Dermis microvascular lymphatic vessel endothelial cell (primary cell): ENCODE measurements around the gene CSRP1. TPM values are rescaled to one million over a fixed set of nuclear protein-coding genes. Genes with fewer than 3 reads are reported as not detected.
A peak's percentile ranks its signal among the peaks of the same experiment; 100 is the strongest.
"Not testable (repeated sequence)": the region's sequence is repeated elsewhere in the genome, so short reads cannot be mapped to it uniquely, and the experiment has no call there.

Experiments
- DNase-seq, 2 donors: peaks; one replicate each; pipeline versions ENCODE4 v3.0.0 to v3.0.0-alpha.2; 2010; ENCODE audit warnings: low read depth in 2 of 2
- total RNA-seq: library from RNA; depleted of rRNA; stranded (reverse); fragments of >200 nt; gene quantifications from 2 replicates; pipeline ENCODE4 v1.2.1, GENCODE V29; 2014

CSRP1 gene
- total RNA-seq, 1 donor from 2014 or later: 119 TPM

DNA sequence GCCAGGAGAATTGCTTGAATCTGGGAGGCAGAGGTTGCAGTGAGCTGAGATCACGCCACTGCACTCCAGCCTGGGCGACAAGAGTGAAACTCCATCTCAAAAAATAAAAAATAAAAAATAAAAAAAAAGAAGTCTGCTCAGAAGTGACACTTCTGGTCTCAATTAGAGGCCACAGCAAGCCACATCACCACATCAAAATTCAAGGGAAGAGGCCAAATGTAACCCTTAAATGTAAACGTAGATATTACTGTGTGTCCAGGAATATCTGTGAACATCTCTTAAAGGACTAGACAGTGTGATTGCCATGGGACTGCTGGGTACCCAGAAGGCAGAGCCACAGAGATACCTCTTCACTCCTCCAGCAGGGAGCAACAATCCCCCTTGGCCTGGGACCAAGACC, 28.3 kb downstream of the CSRP1 start:
- not testable (repeated sequence) for DNase-seq

- DNase-seq: no peak
These were observed 30.1 kb downstream of the CSRP1 start for GRCh38 chr1:201476670-201477344.

DNA sequence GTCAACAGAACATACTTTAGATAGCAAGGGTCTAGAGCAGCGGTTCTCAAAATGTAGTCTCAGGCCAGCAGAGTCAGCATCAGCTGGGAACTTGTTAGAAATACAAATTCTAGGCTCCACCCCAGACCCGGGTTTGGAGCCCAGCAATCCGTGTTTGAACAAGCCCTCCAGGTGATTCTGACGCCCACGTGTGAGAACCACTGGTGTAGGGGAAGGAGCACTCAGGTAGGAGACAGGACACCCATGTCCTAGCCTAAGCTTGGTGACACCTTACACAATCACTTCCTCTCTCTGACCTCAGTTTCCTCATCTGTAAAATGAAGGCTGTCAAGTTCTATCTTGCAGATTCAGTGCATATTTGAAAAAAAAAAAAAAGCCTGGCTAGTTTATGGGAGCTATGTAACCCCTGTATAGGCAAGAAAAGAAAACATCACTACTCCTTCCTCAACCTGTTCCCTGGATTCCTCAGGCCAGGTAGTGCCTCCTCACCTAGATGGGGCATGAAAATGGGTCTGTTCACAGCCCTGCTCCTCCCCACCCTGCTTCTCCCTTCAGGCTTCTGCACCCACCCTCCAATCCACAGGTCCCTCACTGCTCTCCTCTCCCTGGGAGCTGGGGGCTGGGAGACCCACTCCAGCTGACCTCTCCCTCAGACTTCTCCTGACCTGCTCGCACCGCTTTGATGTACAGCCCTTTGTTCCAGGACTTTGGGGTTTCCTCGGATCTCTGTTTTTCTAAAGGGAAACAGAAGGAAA, 30.8 kb downstream of the CSRP1 start:
- DNase-seq: no peak

DNA sequence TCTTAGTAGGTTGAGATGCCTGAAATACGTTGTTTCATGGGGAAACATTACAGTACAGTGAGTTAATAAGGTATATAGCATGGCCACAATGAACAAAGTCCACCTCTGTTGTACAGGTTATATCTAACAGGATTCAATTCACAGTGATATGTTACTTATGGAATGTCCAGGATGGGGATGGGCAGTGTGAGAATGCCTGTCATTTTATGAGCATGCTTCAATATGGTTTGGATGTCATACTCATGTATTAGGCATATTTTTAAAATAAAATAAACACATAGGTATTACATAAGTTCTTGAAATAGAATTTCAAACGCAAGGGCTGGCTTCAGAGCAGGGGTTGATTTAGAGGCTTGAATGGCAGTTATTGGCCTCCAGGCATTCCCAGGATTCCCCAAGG, 31.8 kb downstream of the CSRP1 start:
- DNase-seq: no peak

GRCh38 chr1:201473296-201473695, 33.6 kb downstream of the CSRP1 start:
- no peak for DNase-seq

- not testable (repeated sequence) for DNase-seq
These were observed 34.6 kb downstream of the CSRP1 start for GRCh38 chr1:201472321-201472720.

DNA sequence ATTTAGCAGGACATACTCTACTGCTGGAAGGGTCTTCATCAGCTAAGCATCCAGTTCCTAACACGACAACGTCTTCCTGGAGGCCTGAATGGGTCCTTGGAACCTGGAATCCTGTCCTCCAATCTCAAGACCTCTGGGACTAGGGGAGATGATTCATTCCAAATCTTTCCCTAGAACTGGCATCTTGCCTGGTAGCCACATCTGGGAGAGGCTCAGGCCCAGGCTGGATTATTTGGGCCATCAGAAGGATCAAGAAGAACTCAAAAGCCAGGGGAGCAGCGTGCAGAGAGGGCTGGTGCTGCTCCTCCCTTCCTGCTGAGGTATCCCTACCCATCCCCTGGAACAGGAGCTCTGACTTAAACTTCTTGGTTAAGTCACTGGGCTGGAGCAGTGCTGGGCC, 35.2 kb downstream of the CSRP1 start:
- DNase-seq: no peak

GRCh38 chr1:201470581-201470980, 36.3 kb downstream of the CSRP1 start:
- no peak for DNase-seq

DNA sequence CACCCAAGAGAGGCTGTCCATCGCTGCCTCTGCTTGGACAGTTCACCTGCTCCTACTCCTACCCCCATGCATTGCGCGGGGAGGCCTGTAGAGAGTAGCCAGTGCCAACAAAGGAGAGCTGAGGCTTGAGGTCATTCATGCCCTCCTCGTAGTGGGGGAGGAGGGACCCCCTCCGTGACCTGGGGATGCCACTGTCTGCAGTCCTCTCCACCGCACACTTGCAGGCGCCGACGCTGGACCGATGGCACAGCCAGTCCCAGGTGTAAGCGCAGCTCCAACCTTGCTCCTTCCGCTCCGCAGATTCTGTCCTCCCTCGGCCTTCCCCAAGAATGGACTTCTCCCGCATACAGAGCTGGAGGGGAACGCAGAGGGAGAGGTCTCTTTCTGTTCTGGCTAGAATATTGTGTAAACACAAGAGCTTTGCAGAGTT, 37.3 kb downstream of the CSRP1 start:
- no peak for DNase-seq

- peak in 1 of 2 donors; percentile 88 for DNase-seq
These were observed 37.9 kb downstream of the CSRP1 start, which contains the start of gene PHLDA3 for GRCh38 chr1:201468844-201469644. Gene PHLDA3, minus strand, starts transcription at chr1:201469188. Its CDS starts 402 bp downstream, at chr1:201468786.

DNA sequence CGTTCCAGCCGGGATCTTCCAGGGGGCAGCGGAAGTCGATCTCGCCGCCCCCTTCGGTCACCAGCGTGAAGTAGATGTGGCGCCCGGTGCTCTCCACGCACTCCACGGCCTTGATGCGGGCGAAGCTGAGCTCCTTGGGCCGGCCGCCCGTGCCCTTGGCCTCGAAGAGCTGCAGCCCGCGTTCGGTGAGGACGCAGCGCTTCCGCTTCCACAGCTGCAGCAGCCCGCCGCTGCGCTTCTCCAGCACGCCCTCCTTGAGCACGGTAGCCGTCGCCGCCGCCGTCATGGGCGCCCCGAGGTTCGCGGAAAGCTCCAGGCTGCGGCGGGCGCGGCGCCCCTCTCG, 38.5 kb downstream of the CSRP1 start:
- DNase-seq: peak in 1 of 2 donors; percentile 59

- no peak for DNase-seq
These were observed 40.4 kb downstream of the CSRP1 start for GRCh38 chr1:201466492-201466891.

- no peak for DNase-seq
These were observed 41.1 kb downstream of the CSRP1 start for GRCh38 chr1:201465698-201466290.

GRCh38 chr1:201463071-201463552, 43.8 kb downstream of the CSRP1 start:
- DNase-seq: peak in 1 of 2 donors; percentile 54

DNA sequence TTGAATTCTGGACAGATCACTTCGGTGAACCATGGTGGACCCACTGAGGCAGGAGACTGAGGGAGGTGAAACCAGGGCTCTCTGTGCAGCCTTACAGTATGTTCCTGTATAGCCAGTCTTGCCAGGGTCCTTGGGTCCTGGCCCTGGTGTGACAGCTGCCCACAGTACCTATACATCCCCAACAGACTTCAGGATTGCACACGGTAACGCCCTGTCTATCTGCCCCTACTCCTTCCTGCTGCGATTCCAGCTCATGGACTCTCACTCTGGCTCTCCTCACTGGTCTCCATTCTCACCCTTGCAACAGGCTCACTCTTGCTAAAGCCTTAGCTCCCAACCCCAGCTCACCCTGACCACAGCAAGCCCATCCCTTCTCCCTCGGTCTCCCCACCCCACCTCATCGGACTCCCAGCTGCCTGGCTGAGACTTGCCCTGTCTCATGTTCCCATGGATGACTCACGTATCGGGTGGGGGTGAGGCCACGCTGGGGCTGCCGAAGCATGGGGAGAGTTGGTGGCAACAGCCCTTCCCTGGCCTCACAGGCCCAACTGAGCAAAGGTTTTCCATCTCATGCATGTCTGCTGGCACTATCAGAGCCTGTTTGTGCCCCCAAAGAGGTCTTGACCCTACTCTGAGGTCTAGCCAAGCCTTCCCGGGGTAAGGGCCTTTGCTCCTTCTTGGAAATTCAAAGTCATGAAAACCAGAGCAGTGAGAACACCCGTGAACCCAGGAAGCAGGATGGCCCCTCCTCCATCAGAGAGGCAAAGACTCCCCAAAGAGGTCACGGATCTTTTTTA, 45.1 kb downstream of the CSRP1 start:
- DNase-seq: peak in 1 of 2 donors; percentile 90

DNA sequence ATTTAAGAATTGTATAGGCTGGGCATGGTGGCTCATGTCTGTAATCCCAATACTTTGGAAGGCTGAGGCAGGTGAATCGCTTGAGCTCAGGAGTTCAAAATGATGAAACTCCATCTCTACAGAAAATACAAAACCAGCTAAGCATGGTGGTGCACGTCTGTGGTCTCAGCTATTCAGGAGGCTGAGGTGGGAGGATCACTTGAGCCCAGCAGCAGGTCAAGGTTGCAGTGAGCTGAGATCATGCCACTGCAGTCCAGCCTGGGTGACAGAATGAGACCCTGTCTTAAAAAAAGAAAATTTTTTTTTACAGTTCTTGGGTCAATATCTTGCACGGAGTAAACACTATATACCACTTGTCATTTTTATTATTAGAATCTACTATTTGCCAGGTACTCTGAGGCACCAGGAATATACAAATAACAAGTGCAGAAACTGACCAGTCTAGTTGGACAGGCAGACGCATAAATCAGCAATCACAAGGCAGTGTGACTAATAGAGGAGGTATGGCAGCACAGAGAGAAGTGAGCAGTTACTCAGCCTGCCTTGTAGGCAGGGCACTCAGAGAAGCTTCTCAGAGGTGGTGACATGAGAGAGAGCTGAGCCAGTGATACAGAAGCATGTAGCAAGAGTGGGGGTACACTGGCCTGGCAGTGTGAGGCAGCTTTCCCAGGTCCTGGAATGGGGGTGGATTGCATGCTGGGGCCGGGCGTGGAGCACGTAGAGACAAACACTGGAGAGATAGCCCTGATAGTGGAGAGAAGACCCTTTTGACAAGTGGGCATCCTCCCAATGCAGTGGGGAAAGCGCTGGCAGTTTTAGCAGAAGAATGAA, 45.9 kb downstream of the CSRP1 start:
- peak in 1 of 2 donors; percentile 94 for DNase-seq

GRCh38 chr1:201459775-201460174, 47.1 kb downstream of the CSRP1 start:
- DNase-seq: no peak

DNA sequence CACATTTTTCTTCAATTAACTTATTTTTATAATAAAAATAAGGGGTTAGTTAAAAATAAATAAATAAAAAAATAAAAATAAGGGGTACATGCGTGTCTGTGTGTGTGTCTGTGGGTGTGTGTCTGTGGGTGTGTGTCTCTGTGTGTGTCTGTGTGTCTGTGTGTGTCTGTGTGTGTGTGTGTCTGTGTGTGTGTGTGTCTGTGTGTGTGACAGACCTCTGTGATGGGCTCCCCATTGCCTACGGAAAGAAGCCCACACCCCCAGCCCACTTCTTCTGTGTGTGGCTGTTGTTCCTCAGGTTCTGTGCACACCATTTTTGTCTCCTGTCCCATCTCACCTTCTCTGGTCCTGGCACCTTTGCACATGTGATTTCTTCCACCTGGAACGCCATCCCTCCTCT, 47.9 kb downstream of the CSRP1 start:
- DNase-seq: no peak

- no peak for DNase-seq
These were observed 49.4 kb downstream of the CSRP1 start for GRCh38 chr1:201457508-201457960.
